HepG2 (cell line): ENCODE measurements around the gene OR8A1.

Source experiments
- ASH2L ChIP-seq: fragments of 300-600, 200-600 bp; sonication (generic); IDR thresholded peaks from 2 replicates; pipeline ENCODE4 v1.7.0; 2017; ENCODE audit warnings: low read depth, mild to moderate bottlenecking, moderate library complexity, mixed read lengths, low read length; ENCODE audit not compliant: insufficient read length
- POLR2AphosphoS5 ChIP-seq: IDR thresholded peaks from 2 replicates; pipeline ENCODE4 v1.6.1; 2012; ENCODE audit warnings: low read depth, low read length
- ZNF367 ChIP-seq: sonication (generic); formaldehyde crosslinking; IDR thresholded peaks from 2 replicates; pipeline ENCODE4 v1.4.0; 2020; ENCODE audit warnings: missing genetic modification reagents, borderline replicate concordance

DNA sequence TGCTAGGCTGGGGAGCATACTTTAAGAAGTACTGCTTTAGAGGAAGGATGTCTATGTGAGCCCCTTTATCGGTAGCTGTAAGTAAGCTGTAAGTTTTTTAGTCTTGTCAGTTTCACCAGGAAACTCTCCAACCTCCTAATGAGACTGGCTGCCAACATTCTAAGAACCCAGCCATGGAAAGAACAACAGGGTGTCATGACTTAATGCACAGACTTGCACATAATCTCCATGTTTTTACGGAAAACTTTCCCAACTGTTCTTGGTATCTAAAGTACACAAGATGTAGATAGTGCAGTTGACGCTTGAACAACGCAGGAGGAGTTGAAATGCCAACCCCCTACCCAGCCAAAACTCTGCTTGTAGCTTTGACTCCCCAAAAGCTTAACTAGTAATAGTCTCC, 9.0 kb downstream of the OR8A1 start:
- TF ChIP-seq ZNF367 (no peak), ASH2L (no peak), POLR2AphosphoS5 (no peak)
